AG09319 (cell line): ENCODE results near the gene RIN1.

Source experiments
- DNase-seq: peaks from one replicate; pipeline ENCODE4 v3.0.0-alpha.2; 2010; ENCODE audit warnings: low read depth; ENCODE audit errors: extremely low read depth
- TF ChIP-seq, protein P1 (sequence below): IDR thresholded peaks from 2 replicates; pipeline ENCODE4 v1.5.1; 2011; ENCODE audit warnings: low read depth, mild to moderate bottlenecking, inconsistent platforms, low read length, moderate library complexity

Gene RIN1

DNA sequence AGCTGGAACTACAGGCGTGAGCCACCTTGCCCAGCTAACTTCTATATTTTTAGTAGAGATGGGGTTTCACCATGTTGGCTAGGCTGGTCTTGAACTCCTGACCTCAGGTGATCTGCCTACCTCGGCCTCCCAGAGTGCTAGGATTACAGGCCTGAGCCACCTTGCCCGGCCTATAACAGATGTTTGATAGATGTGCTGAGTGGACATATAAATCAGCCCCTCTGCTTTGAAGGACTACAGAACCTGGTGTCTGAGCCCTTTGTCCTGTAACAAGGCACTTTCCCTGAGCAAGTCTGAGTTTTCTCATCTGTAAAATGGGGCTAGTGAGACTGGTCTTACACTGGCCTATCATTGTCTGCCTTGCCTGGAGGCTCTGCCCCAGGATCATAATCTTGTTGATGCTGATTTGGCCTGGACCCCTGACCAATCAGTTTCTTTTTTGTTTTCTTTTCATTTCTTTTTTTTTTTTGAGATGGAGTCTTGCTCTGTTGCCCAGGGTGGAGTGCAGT is 7.0 kb downstream of the RIN1 start:
- no peak for DNase-seq
- TF ChIP-seq, protein P1, sequence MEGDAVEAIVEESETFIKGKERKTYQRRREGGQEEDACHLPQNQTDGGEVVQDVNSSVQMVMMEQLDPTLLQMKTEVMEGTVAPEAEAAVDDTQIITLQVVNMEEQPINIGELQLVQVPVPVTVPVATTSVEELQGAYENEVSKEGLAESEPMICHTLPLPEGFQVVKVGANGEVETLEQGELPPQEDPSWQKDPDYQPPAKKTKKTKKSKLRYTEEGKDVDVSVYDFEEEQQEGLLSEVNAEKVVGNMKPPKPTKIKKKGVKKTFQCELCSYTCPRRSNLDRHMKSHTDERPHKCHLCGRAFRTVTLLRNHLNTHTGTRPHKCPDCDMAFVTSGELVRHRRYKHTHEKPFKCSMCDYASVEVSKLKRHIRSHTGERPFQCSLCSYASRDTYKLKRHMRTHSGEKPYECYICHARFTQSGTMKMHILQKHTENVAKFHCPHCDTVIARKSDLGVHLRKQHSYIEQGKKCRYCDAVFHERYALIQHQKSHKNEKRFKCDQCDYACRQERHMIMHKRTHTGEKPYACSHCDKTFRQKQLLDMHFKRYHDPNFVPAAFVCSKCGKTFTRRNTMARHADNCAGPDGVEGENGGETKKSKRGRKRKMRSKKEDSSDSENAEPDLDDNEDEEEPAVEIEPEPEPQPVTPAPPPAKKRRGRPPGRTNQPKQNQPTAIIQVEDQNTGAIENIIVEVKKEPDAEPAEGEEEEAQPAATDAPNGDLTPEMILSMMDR = no peak

DNA sequence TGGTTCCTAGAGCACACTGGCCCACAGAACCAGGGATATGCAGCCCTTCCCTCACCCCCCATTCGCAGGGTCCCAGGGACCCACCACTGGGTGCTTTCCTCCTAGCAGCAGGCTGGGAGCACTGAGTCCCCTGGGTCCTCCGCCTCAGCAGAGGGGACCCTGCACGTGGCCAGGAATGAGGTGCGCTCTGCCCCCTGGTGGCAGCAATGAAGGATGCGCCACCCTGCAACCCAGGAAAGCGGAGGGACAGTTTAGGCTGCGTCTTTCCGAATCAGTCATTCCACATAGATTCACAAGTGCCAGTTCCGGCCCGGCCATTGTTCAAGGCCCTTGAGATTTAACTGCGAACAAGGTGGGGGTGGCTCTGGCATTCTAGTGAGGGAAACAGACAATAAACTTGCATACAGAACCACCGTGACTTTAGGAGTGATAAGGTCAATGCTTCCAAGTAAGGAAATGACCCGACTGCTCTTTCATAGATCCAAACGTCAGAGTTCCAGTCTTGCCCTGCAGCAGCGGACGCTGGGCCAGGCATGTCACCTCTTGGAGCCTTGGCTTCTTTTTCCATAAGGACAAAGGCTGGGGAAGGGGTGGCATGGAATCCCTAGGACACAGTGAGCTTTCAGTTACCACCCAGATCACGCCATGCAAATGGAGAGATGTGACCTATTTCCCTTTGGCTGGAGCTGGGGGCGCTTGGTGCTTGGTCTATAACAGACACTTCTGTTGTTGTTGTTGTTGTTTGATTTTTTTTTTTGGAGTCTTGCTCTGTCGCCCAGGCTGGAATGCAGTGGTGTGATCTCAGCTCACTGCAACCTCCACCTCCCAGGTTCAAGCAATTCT is 7.7 kb downstream of the RIN1 start:
- no peak for DNase-seq
- TF ChIP-seq, protein P1 = peak; percentile 91

DNA sequence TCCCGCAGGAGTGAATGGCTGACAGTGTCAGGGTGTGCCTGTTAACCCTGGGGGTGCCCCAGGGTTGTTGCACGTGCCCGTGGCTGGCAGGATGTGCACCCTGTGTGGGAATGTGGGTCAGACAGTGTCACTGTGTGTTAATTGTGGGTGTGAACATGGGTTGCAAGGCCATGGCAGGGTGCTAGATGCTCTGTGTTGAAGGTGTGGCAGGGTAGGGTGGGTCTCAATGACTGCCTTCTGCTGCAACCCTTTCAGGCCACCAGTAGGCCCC is 8.3 kb downstream of the RIN1 start:
- DNase-seq = no peak
- TF ChIP-seq, protein P1 = no peak

DNA sequence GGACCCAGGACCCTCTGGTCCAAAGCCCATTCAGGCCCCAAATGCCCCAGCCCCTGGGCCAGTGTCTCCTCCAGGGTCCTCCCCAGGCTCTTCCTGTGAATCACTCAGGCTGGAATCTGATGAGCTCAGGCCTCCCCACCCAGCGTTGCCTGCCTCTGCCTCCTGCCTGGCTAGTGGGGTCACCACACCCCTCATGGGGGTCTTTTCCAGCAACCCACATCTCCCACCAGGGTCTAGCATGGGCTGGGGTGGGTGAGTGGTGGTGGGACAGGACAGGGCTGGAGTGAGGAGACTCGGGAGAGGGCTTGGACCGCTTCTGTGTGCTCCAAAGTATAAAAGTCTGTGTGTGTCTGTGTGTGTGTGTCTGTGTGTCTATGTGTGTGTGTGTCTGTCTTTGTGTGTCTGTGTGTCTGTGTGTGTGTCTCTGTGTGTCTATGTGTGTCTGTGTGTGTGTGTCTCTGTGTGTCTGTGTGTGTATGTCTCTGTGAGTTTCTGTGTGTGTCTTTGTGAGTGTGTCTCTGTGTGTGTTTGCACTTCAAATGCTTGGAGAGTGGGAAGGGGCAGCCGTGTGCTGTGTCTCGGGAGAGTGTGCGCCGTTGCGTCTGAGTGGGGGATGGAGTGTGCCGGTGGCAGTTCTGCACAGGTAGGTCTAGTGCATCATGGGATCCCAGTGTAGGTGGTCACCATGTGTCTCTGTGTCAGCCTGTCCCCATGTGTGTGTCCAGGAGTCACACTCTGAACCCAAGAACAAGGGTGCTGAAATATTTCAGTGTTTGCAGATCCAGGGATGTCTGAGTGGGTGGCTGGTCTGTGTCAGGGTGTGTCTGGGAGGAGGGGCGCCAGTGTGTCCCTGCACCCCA is 8.8 kb downstream of the RIN1 start:
- no peak for DNase-seq
- TF ChIP-seq, protein P1 = no peak; the same call in 1 of the 2 replicates

DNA sequence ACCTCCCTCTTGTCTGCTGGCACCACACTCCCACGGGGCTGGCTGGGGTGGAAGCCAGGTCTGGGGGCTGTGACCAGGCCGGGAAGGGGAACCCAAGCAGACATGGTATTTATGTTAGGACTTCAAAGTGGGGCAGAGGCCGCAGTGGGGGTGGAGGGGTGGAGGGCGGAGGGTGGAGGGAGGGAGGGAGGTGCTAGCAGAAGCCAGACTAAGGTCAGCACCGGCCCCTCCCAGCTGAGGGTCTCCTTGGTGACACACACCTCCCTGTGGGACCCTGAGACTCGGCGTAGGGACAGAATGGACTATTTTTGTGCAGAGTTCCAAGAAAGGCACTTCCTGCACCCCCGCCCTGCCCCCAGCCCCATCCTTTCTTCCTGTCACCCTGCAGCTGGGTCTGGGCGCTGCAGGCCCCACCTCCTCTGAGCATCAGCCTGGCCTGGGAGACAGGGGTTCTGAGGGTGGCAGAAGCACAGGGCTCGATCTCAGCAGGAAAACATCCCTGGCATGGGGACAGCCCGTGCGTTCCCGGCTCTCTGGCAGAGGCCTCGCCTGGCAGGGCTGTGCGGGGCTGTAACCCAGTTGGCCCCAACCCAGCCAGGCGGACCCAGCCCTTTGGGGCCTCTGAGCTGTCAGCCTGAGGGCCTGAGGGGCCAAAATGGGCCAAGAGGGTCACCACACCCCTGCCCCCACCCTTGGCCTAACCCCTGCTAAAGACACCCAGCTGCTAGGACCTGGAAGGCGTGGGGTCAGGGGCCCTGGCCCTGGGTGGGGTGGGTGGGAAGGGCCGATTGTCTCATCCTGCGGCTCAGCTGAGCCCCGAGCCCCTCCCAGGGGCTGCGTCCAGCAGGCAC is 9.7 kb downstream of the RIN1 start:
- TF ChIP-seq, protein P1 = no peak
- no peak for DNase-seq

DNA sequence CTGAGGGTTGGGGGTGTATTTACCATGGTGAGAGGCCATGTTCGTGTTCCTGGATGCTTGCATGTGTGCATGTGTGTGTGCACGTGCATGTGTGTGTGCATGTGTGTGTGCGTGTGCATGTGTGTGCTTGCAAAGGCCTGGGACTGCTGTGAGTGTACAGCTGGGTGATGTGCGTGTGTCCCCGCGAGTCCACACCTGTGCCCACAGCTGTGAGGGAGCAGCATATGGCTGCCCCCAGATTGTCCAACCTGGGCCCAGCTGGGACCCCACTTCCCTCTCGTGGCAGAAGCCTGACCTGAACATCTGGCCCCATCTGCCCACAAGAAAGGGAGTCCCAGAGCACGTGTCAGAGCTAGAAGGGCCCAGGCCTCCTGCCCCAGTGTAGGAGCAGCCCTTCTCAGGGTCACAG is 11.0 kb downstream of the RIN1 start:
- DNase-seq = no peak
- TF ChIP-seq, protein P1 = no peak
